HepG2 (cell line): ENCODE results near the gene ZBTB17.

Experiments
- CTCF ChIP-seq: sonication (generic); formaldehyde crosslinking; IDR thresholded peaks from 2 replicates; pipeline ENCODE4 v1.5.0; 2020; ENCODE audit warnings: mild to moderate bottlenecking, missing genetic modification reagents, moderate library complexity
- GABPA ChIP-seq, 2 experiments: IDR thresholded peaks; 2 replicates each; pipeline ENCODE4 v1.6.1; 2011 to 2016; ENCODE audit warnings: low read depth in 2 of 2, low read length in 1 of 2, missing biosample characterization in 1 of 2, missing genetic modification characterization in 1 of 2
- MYC ChIP-seq: sonication (generic); formaldehyde crosslinking; IDR thresholded peaks from 2 replicates; pipeline ENCODE4 v1.9.0; 2021; ENCODE audit warnings: missing genetic modification reagents, borderline replicate concordance
- NCOA2 ChIP-seq: sonication (generic); formaldehyde crosslinking; IDR thresholded peaks from 2 replicates; pipeline ENCODE4 v1.8.0; 2022; ENCODE audit warnings: inconsistent platforms
- RAD51 ChIP-seq: fragments of 450-650 bp; IDR thresholded peaks from 2 replicates; pipeline ENCODE4 v1.6.1; 2016; ENCODE audit warnings: borderline replicate concordance
- ZBTB20 ChIP-seq: sonication (generic); formaldehyde crosslinking; IDR thresholded peaks from 2 replicates; pipeline ENCODE4 v1.8.1; 2023; ENCODE audit warnings: missing genetic modification reagents, low read depth, mild to moderate bottlenecking, borderline replicate concordance
- ZMAT3 ChIP-seq: sonication (generic); formaldehyde crosslinking; conservative IDR thresholded peaks from 2 replicates; pipeline ENCODE4 v1.7.0; 2021; ENCODE audit warnings: missing genetic modification reagents

GRCh38 chr1:15991427-15992186 lies 15.7 kb upstream of the ZBTB17 start:
- TF ChIP-seq MYC (CRISPR knock-in tag) (no peak), ZBTB20 (CRISPR knock-in tag) (no peak), RAD51 (no peak), NCOA2 (CRISPR knock-in tag) (no peak), GABPA (IDR thresholded peaks at IDR 0.05; ENCODE audit: low read depth, low read length) (no peak), GABPA (CRISPR knock-in tag; IDR thresholded peaks at IDR 0.05; ENCODE audit: low read depth) (no peak), ZMAT3 (CRISPR knock-in tag) (no peak), CTCF (CRISPR knock-in tag) (no peak)
